ENCODE measurements around the gene MCU.

- no peak for TF ChIP-seq CTCF (conservative IDR thresholded peaks at IDR 0.05; ENCODE audit: low read depth, low read length)
- no peak for TF ChIP-seq EZH2 (IDR thresholded peaks at IDR 0.05; ENCODE audit: borderline replicate concordance, low read depth, low read length, poor library complexity, severe bottlenecking)
These were observed 235.5 kb downstream of the MCU start for GRCh38 chr10:72927485-72927884.

Measured in A673 (cell line).